Skin of body (tissue), 2 donors: ENCODE data around the gene MCM9. TPM values are rescaled to one million over a fixed set of nuclear protein-coding genes. Genes with fewer than 3 reads are reported as not detected.

Experiments used
- DNase-seq: peaks from one replicate; lab custom pipeline; 2025; lab: John Stamatoyannopoulos, UW
- total RNA-seq: library from RNA; depleted of rRNA; stranded (reverse); fragments of >200 nt; gene quantifications from one replicate; pipeline ENCODE4 v1.2.3, GENCODE V29; 2014

The MCM9 gene
- total RNA-seq = 12.1 TPM

- peak; percentile 74 for DNase-seq
Measured at GRCh38 chr6:118934461-118935330, at the start of gene MCM9. Gene MCM9, minus strand, starts transcription at chr6:118935159. Its CDS starts 3,436 bp downstream, at chr6:118931723.

- no peak for DNase-seq
Measured at GRCh38 chr6:118984342-118984741, 49.4 kb upstream of the MCM9 start.

GRCh38 chr6:118982575-118982911, 47.6 kb upstream of the MCM9 start:
- DNase-seq = no peak

GRCh38 chr6:118981884-118982574, 47.1 kb upstream of the MCM9 start:
- DNase-seq = no peak

GRCh38 chr6:118980063-118980462, 45.1 kb upstream of the MCM9 start:
- no peak for DNase-seq

- no peak for DNase-seq
Measured at GRCh38 chr6:118974790-118975189, 39.8 kb upstream of the MCM9 start.

GRCh38 chr6:118971682-118972081, 36.7 kb upstream of the MCM9 start:
- no peak for DNase-seq

- no peak for DNase-seq
Measured at GRCh38 chr6:118970866-118971265, 35.9 kb upstream of the MCM9 start.

GRCh38 chr6:118968416-118968815, 33.5 kb upstream of the MCM9 start:
- peak; percentile 7 for DNase-seq

- DNase-seq = no peak
Measured at GRCh38 chr6:118967239-118967638, 32.3 kb upstream of the MCM9 start.

GRCh38 chr6:118965843-118966370, 30.9 kb upstream of the MCM9 start:
- no peak for DNase-seq

- DNase-seq = no peak
Measured at GRCh38 chr6:118965371-118965770, 30.4 kb upstream of the MCM9 start.

- DNase-seq = no peak
Measured at GRCh38 chr6:118963003-118963402, 28.0 kb upstream of the MCM9 start.

- no peak for DNase-seq
Measured at GRCh38 chr6:118959903-118960302, 24.9 kb upstream of the MCM9 start.

- no peak for DNase-seq
Measured at GRCh38 chr6:118953391-118953790, 18.4 kb upstream of the MCM9 start.

GRCh38 chr6:118952683-118953082, 17.7 kb upstream of the MCM9 start:
- DNase-seq = no peak

GRCh38 chr6:118945217-118945616, 10.3 kb upstream of the MCM9 start:
- DNase-seq = no peak

- no peak for DNase-seq
Measured at GRCh38 chr6:118940770-118941169, 5.8 kb upstream of the MCM9 start.

- no peak for DNase-seq
Measured at GRCh38 chr6:118939683-118940082, 4.7 kb upstream of the MCM9 start.

- DNase-seq = no peak
Measured at GRCh38 chr6:118935978-118936703, 1.2 kb upstream of the MCM9 start.

GRCh38 chr6:118935331-118935668, 341 bp upstream of the MCM9 start:
- DNase-seq = no peak

- peak; percentile 36 for DNase-seq
Measured at GRCh38 chr6:118933855-118934460, 1.0 kb downstream of the MCM9 start.
